NCI-H1436 treated with DMSO at 0.1 percent for 48 hours (cell line): ENCODE measurements around the gene HTR6.
"Not testable (repeated sequence)": the region's sequence is repeated elsewhere in the genome, so short reads cannot be mapped to it uniquely, and the experiment has no call there.

Experiments used
- DNase-seq: peaks from one replicate; lab custom pipeline; 2025; lab: John Stamatoyannopoulos, UW

HTR6 gene

GRCh38 chr1:19664453-19665185, at the start of gene HTR6:
TSS of gene HTR6 (plus strand) at chr1:19664875. CDS start at chr1:19665754, 879 bp downstream.
- DNase-seq: no peak

- no peak for DNase-seq
Measured at GRCh38 chr1:19615438-19615837, 49.2 kb upstream of the HTR6 start.

- no peak for DNase-seq
Measured at GRCh38 chr1:19616489-19616888, 48.2 kb upstream of the HTR6 start.

GRCh38 chr1:19617376-19617775, 47.3 kb upstream of the HTR6 start:
- no peak for DNase-seq

DNA sequence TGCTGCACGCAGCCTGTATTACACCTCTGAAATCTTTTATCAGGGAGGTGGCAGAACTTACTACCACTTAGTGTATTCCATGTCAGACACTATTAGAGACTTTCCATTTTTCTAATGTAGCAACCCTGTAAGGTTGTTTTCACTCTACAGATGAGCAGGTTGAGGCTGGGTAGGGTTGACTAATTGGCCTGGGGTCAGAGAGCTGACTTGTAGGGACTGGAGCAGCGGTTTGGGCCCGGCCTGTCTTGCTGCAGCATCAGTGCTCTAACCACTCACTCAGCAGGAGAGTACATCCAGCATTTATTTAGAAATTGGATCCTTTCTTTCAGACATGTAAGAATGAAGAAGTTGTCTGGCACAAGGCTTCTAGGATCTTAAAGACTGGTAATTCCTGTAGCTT, 46.2 kb upstream of the HTR6 start:
- DNase-seq: no peak

GRCh38 chr1:19619697-19620384, 44.8 kb upstream of the HTR6 start:
- DNase-seq: no peak

GRCh38 chr1:19620786-19621185, 43.9 kb upstream of the HTR6 start:
- no peak for DNase-seq

DNA sequence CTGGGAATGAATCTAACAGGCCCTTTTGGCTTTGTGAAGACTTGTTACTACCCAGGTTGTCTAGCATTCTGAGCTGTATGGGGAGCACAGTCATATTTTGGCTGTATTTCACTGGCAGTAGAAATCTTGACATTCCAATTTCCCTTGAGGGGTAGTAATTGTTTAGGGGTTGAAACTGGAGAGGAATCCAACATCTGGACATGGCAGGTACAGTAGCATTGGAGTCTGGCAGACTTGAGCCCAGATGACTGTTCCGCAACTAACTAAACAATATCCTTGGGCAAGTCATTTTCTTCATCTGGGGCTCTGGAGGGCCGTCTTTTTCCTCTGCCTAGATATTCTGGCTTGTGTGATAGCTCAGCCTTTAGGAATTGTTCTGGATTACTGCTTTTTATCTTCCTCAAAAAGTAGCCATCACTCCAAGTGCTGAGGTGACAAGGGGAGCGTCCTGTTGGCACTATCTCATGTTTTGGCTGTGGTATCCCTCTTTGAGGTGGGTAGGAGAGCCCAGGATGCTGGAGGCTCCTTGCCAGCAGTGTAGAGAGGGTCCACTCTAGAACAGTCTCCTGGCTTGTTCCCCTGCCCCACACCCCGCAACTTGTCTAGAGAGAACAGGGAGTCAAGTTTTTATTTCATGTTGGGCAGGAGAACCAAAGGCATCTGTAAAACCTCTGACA, 43.3 kb upstream of the HTR6 start:
- DNase-seq: no peak

- no peak for DNase-seq
Measured at GRCh38 chr1:19622204-19622603, 42.5 kb upstream of the HTR6 start.

DNA sequence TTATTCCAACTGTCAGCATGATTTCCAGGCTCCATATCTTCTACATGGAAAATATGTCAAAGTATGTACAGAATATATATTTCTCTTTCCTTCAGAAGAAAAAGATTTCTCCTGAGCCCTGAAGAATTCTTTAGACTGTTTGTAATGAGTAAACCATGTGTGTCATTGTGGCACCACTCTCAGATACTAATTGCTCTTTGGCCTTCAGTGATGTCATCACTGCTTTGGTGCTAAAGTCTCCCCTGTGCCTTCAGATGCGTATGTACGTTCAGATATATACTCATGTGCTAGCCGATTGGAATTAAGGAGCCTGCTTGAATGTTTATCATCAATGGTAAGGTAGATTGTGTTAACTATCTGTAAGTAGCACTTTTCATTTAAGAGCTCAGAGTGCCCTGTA, 41.2 kb upstream of the HTR6 start:
- DNase-seq: no peak

DNA sequence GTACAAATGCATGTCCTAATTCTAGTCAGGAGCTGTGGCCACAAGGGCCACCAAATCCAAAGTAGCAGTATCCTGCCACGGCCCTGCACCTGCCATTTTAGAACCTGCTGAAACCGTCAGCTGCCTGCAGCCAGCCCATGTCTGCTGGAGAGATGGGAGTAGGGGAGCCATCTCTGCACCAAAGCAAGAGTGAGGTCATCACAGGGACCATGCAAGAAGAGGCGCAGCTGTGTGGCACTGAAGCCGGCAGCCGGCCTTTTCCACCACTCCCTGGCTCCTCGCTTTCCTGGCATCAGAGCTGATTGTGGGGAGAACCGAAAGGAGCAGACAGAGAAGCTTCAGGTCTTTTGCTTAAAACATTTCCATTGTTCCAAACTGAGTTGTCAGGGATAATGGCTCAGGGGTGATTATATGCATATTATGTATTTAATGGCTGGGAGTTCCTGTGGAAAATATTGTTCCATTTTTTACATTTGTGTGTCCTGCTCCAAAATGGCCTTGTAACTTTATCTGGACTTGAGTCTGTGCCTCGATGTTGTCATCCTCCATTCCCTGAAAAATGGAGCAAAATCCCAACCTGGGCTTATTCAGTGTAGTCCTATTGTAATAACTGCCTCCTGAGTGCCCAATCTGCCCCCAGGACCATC, 39.3 kb upstream of the HTR6 start:
- no peak for DNase-seq

DNA sequence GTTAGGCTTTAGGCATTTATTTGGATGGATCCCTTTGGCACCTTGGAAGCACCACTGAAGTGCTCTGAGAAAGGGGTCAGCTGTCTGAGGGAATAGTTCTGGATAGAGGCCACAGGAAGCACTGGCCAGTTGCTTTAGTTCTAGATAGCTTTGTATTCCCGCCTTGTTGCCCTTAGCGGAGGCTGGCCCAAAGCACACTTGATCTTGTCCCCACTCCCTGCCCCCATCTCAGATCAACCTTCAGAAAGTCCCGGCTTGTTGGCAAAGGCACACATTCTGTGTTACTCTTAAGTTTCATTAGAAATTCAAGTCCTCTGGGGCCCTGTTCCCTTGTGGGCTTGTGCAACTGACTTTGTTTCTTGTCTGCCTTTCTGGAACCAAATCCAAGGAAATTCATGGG, 35.8 kb upstream of the HTR6 start:
- no peak for DNase-seq

DNA sequence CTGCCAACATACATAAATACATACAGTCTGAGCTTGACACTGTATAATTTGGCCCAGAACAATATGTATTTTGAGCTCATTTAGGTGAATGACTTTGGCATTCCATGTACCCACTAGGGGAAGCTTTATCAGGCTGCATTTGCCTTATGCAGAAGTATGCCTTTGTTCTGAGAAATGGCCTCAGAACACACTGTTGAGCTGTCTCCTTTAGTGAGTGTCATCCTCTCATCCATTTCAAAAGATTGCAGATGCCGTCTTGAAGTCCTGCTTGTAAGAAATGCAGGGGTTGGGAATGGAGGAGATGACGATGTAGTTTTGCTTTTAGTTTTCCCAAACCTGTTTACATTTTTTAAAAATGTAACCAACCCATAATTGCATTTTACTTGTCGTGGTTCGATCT, 35.3 kb upstream of the HTR6 start:
- no peak for DNase-seq

GRCh38 chr1:19630192-19630591, 34.5 kb upstream of the HTR6 start:
- DNase-seq: not testable (repeated sequence)

DNA sequence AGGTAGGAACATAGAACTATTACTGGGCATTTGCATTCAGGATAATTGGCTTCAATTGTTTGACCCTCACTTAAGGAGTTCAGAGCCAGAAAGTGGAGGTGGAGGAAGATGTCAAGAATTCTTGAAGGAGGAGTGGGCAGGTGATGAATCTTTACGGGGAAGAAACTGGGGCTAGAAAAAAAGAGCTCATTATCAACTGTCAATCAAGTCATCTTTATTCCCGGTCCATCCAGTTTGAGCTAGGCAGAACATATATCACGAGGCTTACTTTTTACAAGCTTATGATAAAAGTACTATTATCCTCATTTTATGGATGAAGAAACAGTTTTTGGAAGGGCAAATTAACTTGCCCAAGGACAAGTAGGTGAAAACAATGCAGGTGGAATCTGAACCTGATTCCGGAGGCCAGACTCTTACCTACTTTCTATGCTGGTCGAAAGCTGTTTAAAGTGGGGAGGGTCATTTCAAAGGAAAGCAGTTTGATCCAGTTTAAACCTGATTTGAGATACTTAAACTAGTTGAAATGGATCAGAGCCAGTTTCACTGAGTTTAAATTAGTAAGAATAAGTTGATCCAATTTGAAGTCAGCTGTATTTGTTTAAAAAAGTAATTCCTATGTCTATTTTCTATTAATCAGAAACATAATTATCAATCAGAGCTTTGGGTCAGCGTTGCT, 33.8 kb upstream of the HTR6 start:
- no peak for DNase-seq

- DNase-seq: no peak
Measured at GRCh38 chr1:19632211-19632610, 32.5 kb upstream of the HTR6 start.

DNA sequence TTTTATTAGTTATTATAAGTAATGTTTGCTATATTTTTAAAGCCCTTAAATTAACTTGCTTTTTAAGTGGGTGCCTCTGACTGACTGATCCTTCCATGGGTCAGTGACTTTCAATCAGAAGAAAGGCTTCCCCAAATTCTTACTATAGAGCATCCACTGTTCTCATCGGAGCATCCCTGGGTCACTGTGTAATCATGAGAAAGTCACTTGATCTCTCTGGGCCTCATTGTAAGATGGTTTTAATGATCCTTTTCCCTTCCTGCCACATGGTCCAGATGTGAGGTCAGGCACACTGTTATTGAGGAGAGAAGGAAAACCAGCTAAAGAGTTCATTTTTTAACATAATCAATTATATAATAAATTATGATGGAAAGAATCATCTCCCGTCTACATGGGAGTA, 31.6 kb upstream of the HTR6 start:
- no peak for DNase-seq

GRCh38 chr1:19635064-19635463, 29.6 kb upstream of the HTR6 start:
- not testable (repeated sequence) for DNase-seq

DNA sequence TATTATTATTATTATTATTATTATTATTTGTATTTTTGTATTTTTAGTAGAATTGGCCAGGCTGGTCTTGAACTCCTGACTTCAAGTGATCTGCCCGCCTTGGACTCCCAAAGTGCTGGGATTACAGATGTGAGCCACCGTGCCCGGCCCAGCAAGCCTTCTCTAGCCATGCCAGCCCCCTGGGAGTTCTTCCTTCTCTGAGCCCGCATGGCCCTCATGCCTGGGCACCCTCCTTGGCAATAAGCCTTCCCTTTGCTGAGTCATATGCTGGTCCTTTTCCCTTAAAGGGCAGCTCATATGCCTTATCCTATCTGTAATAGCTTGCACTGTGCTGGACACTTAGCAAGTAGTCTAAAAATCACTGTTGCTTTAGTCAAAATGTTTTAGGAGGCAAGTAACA, 29.0 kb upstream of the HTR6 start:
- DNase-seq: no peak

DNA sequence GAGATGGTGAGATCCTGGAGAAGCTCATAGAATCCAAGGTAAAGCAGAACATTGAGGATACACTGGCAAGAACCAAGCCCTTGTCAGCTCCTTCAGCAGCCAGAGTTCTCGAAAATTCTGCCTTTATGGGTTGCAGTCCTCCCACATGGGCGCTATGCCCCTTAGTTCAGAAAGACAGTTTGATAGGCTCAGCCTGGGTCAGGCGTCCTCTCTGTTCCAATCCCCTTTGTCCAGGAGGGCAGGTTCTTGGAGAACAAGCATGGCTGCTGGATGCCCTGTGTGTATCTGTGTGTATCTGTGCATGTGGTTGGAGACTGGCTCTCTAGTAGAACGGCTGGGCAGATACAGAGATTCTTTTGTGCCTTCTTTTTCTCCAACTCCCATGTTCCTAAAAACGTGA, 28.6 kb upstream of the HTR6 start:
- DNase-seq: no peak

GRCh38 chr1:19636749-19637148, 27.9 kb upstream of the HTR6 start:
- DNase-seq: not testable (repeated sequence)

- no peak for DNase-seq
Measured at GRCh38 chr1:19637606-19638005, 27.1 kb upstream of the HTR6 start.
